Measurements from ENCODE around the gene SOD3.

DNA sequence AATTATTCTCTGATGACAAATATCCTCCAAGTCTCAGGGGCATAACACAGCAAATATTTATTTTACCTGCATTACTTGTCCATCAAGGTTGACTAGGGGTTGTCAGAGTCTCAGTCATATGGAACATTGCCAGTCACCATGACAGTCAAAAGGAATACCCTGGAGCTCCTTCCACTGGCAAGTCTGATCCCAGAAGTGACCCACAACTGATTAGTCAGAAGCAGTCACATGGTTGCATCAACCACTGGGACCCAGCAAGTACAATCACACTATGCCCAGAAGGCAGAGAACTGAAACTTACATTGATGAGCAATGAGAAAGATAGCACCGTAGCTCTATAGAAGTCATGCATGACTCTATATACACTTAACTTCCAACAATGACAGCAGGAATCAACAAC lies 41.9 kb upstream of the SOD3 start:
- TF ChIP-seq SMAD9 (CRISPR knock-in tag; IDR thresholded peaks at IDR 0.05) (no peak), CC2D1A (CRISPR knock-in tag; IDR thresholded peaks at IDR 0.05) (no peak), CEBPB (IDR thresholded peaks at IDR 0.05; ENCODE audit: borderline replicate concordance, low read depth, low read length) (no peak), AGO1 (IDR thresholded peaks at IDR 0.05; ENCODE audit: low read depth, low read length, poor library complexity, severe bottlenecking) (no peak), RAD21 (CRISPR knock-in tag; IDR thresholded peaks at IDR 0.05) (no peak), WIZ (CRISPR knock-in tag; IDR thresholded peaks at IDR 0.05) (no peak), BHLHE40 (IDR thresholded peaks at IDR 0.05; ENCODE audit: low read length) (no peak), CENPT (CRISPR knock-in tag; IDR thresholded peaks at IDR 0.05; ENCODE audit: low read depth) (no peak), GLI4 (CRISPR knock-in tag; IDR thresholded peaks at IDR 0.05; ENCODE audit: borderline replicate concordance) (no peak), HOXA7 (CRISPR knock-in tag; IDR thresholded peaks at IDR 0.05) (no peak), SP2 (CRISPR knock-in tag; IDR thresholded peaks at IDR 0.05) (no peak), EP300 (IDR thresholded peaks at IDR 0.05; ENCODE audit: low read depth in 2 of 2, low read length in 2 of 2) (no peak), EP300 (CRISPR knock-in tag; IDR thresholded peaks at IDR 0.05; ENCODE audit: borderline replicate concordance) (no peak)
- TF ChIP-seq, protein P1, sequence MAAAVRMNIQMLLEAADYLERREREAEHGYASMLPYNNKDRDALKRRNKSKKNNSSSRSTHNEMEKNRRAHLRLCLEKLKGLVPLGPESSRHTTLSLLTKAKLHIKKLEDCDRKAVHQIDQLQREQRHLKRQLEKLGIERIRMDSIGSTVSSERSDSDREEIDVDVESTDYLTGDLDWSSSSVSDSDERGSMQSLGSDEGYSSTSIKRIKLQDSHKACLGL (CRISPR knock-in tag; IDR thresholded peaks at IDR 0.05), result no peak
- TF ChIP-seq, protein P2, sequence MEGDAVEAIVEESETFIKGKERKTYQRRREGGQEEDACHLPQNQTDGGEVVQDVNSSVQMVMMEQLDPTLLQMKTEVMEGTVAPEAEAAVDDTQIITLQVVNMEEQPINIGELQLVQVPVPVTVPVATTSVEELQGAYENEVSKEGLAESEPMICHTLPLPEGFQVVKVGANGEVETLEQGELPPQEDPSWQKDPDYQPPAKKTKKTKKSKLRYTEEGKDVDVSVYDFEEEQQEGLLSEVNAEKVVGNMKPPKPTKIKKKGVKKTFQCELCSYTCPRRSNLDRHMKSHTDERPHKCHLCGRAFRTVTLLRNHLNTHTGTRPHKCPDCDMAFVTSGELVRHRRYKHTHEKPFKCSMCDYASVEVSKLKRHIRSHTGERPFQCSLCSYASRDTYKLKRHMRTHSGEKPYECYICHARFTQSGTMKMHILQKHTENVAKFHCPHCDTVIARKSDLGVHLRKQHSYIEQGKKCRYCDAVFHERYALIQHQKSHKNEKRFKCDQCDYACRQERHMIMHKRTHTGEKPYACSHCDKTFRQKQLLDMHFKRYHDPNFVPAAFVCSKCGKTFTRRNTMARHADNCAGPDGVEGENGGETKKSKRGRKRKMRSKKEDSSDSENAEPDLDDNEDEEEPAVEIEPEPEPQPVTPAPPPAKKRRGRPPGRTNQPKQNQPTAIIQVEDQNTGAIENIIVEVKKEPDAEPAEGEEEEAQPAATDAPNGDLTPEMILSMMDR (CRISPR knock-in tag; IDR thresholded peaks at IDR 0.05), result no peak
